Endothelial cell (in vitro differentiated cells): ENCODE results near the gene TSC1. TPM values are rescaled to one million over a fixed set of nuclear protein-coding genes. Genes with fewer than 3 reads are reported as not detected.

ENCODE experiments used
- DNase-seq: peaks from one replicate; pipeline ENCODE4 v3.0.0; 2021; ENCODE audit warnings: low spot score
- H3K27ac Mint-ChIP-seq: one replicate; pipeline ENCODE4 v1.8.0; 2021; ENCODE audit warnings: mixed read lengths, inconsistent platforms; ENCODE audit not compliant: unreplicated experiment
- H3K27me3 Mint-ChIP-seq: one replicate; pipeline ENCODE4 v1.8.0; 2021; ENCODE audit warnings: mild to moderate bottlenecking, moderate library complexity, mixed read lengths, inconsistent platforms; ENCODE audit not compliant: unreplicated experiment
- H3K36me3 Mint-ChIP-seq: one replicate; pipeline ENCODE4 v1.8.0; 2021; ENCODE audit warnings: mild to moderate bottlenecking, low read depth, mixed read lengths, inconsistent platforms; ENCODE audit not compliant: unreplicated experiment
- H3K4me1 Mint-ChIP-seq: one replicate; pipeline ENCODE4 v1.8.0; 2021; ENCODE audit warnings: mild to moderate bottlenecking, mixed read lengths, inconsistent platforms; ENCODE audit not compliant: unreplicated experiment
- H3K4me3 Mint-ChIP-seq: one replicate; pipeline ENCODE4 v1.8.0; 2021; ENCODE audit warnings: mild to moderate bottlenecking, mixed read lengths, inconsistent platforms; ENCODE audit not compliant: unreplicated experiment
- H3K9me3 Mint-ChIP-seq: one replicate; pipeline ENCODE4 v1.8.0; 2021; ENCODE audit warnings: mixed read lengths, inconsistent platforms; ENCODE audit not compliant: unreplicated experiment
- microRNA-seq: library from miRNA; unstranded; fragments of <30 nt; microRNA quantifications from one replicate; pipeline ENCODE4, GENCODE V29; 2020; ENCODE audit not compliant: unreplicated experiment
- total RNA-seq: library from RNA; stranded (reverse); fragmentation: NEBNext Ultra II Directional; extraction: Animal tissue kit (Norgen Biotek cat#: 25700); gene quantifications from one replicate; pipeline ENCODE4 v1.2.1, GENCODE V29; 2021; ENCODE audit not compliant: unreplicated experiment
- TF ChIP-seq, protein P1 (sequence below): fragments of 200-600 bp; sonication (generic); IDR thresholded peaks from one replicate; pipeline ENCODE4 v1.5.0; 2021; ENCODE audit warnings: antibody characterized with exemption; ENCODE audit not compliant: unreplicated experiment

Gene TSC1
- total RNA-seq, 1 donor from 2014 or later, result 65.3 TPM

DNA sequence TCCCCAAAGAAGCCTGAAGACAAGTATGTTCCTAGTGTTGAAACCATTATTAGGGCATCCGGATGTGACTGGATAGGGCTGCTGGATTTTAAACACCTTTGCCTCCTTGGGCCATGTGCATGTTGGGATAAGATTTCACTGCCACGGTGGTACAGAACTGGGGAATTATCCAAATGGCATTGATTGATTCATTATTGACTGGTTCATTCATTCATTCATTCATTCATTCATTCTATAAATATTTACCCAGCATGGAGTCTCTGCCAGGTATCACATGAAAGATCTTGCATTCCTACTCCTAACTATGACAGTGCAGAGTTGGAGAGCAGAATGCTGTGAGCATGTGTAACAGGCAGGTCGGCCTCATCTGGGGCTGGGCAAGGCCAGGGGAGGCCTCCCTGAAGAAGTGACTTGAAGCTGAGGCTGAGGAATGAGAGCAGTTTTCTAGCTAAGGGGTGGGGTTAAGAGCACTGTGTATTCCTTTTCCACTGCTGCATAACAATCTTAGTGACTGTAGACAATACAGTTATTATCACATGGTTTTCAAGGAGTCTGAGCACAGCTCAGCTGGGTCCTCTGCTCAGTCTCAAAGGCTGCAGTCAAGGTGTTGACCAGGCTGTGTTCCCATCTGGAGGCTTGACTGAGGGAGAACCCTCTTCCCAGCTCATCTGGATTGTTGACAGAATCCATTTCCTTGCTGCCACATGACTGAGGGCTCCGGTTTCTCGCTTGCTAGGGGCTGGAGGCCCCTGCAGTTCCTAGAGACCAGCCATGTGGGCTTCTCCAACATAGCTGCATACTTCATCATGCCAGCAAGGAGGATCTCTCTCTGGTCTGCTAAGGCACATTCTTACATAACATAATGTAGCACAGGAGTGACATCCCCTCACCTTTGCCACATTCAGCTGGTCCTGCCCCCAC lies 102.0 kb downstream of the TSC1 start:
- Mint-ChIP-seq H3K4me1 (peaks cover 3% of the 10 kb centered on the region), H3K4me3 (no peak overlapping the region), H3K9me3 (no peaks in the 10 kb centered on the region), H3K27ac (no peak overlapping the region), H3K27me3 (peaks cover 5% of the 10 kb centered on the region), H3K36me3 (no peaks in the 10 kb centered on the region)
- TF ChIP-seq, protein P1, sequence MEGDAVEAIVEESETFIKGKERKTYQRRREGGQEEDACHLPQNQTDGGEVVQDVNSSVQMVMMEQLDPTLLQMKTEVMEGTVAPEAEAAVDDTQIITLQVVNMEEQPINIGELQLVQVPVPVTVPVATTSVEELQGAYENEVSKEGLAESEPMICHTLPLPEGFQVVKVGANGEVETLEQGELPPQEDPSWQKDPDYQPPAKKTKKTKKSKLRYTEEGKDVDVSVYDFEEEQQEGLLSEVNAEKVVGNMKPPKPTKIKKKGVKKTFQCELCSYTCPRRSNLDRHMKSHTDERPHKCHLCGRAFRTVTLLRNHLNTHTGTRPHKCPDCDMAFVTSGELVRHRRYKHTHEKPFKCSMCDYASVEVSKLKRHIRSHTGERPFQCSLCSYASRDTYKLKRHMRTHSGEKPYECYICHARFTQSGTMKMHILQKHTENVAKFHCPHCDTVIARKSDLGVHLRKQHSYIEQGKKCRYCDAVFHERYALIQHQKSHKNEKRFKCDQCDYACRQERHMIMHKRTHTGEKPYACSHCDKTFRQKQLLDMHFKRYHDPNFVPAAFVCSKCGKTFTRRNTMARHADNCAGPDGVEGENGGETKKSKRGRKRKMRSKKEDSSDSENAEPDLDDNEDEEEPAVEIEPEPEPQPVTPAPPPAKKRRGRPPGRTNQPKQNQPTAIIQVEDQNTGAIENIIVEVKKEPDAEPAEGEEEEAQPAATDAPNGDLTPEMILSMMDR, result no peak
- DNase-seq, result no peak

Small RNA genes lying within 50 kb of the gene (microRNA-seq; reads per million reads assigned to microRNA genes)
- 0.35 reads per million for gene MIR548AW

Other genes starting within 250 kb of the TSC1 start
- 2.0 TPM for gene AK8, start 66.3 kb downstream of the TSC1 start, total RNA-seq
- 2.7 TPM for gene SPACA9, start 65.7 kb downstream of the TSC1 start, total RNA-seq
- not detected for gene GFI1B, start 34.1 kb upstream of the TSC1 start, total RNA-seq
- gene GTF3C5, start 86.4 kb upstream of the TSC1 start, total RNA-seq, result 71.7 TPM
- gene CEL, start 117.4 kb upstream of the TSC1 start, total RNA-seq, result 4.2 TPM
- 80.6 TPM for gene RALGDS, start 176.6 kb upstream of the TSC1 start, total RNA-seq
- gene GBGT1, start 219.3 kb upstream of the TSC1 start, total RNA-seq, result 98.4 TPM